ENCODE measurements around the gene ELMOD3. TPM values are rescaled to one million over a fixed set of nuclear protein-coding genes. Genes with fewer than 3 reads are reported as not detected.

The ELMOD3 gene
- polyA plus RNA-seq, 1 donor (not counting 4 experiments of a cell fraction or from before 2014, with no cell fraction given) = 20.1 TPM

DNA sequence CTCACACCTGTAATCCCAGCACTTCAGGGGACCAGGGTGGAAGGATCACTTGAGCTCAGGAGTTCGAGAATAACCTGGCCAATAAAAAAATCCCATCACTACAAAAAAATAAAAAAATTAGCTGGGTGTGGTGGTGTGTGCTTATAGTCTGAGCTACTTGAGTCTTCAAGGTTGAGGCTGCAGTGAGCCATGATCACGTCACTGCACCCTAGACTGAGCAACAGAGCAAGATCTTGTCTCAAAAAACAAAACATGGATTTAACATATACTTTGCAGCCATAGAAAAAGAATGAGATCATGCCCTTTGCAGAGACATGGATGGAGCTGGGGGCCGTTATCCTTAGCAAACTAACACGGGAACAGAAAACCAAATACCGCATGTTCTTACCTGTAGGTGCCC is 86.2 kb downstream of the ELMOD3 start:
- FAIRE-seq = peak; percentile 5

More for the DNA sequence above, 86.2 kb downstream of the ELMOD3 start:
- Histone ChIP-seq H3K36me3 (ENCODE audit: control insufficient read depth in 2 of 2, extremely low read depth in 1 of 2, insufficient read depth in 2 of 2, low read length in 2 of 2) (no peaks in the 10 kb centered on the region), H3K27me3 (ENCODE audit: control insufficient read depth, extremely low read depth, insufficient read depth, low read length) (no peaks in the 10 kb centered on the region), H3K9me3 (ENCODE audit: control insufficient read depth, low read depth, low read length) (no peaks in the 10 kb centered on the region), H3K27ac (ENCODE audit: control insufficient read depth, insufficient read depth, low read length) (no peak overlapping the region), H2AFZ (ENCODE audit: control insufficient read depth, low read length) (no peak overlapping the region), H3K79me2 (ENCODE audit: control insufficient read depth, insufficient read depth, low read length) (no peaks in the 10 kb centered on the region), H3K9ac (ENCODE audit: control insufficient read depth, extremely low read depth, insufficient read depth, low read length) (no peak overlapping the region), H3K4me2 (ENCODE audit: control insufficient read depth, extremely low read depth, insufficient read depth, low read depth, low read length) (no peak overlapping the region), H3K9me1 (ENCODE audit: control insufficient read depth, extremely low read depth, insufficient read depth, low read length) (no peaks in the 10 kb centered on the region), H4K20me1 (ENCODE audit: control insufficient read depth, extremely low read depth, insufficient read depth, low read length) (no peaks in the 10 kb centered on the region), H3K4me1 (ENCODE audit: control insufficient read depth, extremely low read depth, insufficient read depth, low read length) (peaks cover 25% of the 10 kb centered on the region), H3K4me3 (ENCODE audit: control insufficient read depth in 2 of 3, extremely low read depth in 1 of 3, insufficient read depth in 2 of 3, low read depth in 1 of 3, low read length in 3 of 3) (no peak overlapping the region)
- TF ChIP-seq EZH2 (IDR thresholded peaks at IDR 0.05; ENCODE audit: low read length) = no peak
- TF ChIP-seq, protein P1, sequence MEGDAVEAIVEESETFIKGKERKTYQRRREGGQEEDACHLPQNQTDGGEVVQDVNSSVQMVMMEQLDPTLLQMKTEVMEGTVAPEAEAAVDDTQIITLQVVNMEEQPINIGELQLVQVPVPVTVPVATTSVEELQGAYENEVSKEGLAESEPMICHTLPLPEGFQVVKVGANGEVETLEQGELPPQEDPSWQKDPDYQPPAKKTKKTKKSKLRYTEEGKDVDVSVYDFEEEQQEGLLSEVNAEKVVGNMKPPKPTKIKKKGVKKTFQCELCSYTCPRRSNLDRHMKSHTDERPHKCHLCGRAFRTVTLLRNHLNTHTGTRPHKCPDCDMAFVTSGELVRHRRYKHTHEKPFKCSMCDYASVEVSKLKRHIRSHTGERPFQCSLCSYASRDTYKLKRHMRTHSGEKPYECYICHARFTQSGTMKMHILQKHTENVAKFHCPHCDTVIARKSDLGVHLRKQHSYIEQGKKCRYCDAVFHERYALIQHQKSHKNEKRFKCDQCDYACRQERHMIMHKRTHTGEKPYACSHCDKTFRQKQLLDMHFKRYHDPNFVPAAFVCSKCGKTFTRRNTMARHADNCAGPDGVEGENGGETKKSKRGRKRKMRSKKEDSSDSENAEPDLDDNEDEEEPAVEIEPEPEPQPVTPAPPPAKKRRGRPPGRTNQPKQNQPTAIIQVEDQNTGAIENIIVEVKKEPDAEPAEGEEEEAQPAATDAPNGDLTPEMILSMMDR (optimal IDR thresholded peaks at IDR 0.05 in 1 of 3, IDR thresholded peaks at IDR 0.05 in 1 of 3, conservative IDR thresholded peaks at IDR 0.05 in 1 of 3; ENCODE audit: extremely low read depth in 1 of 3, insufficient read depth in 2 of 3, low read length in 3 of 3) = no peak
- dilution Hi-C loops (cut with MboI; ENCODE audit: extremely low pct_ligation_motif_present, low sequenced_read_pairs) = no loop called here
- DNase-seq (ENCODE audit: low read depth, low spot score) = no peak

Small RNAs within 50 kb of the gene (small RNA-seq; reads per million reads assigned to genes)
- 0 reads per million in 3 experiments for gene AC062037.1 (ENCODE audit: insufficient read length in 3 of 3, low read depth in 3 of 3, low replicate concordance in 1 of 3)
- gene AC062037.2 (ENCODE audit: insufficient read length in 3 of 3, low read depth in 3 of 3, low replicate concordance in 1 of 3) = 0 reads per million in 3 experiments
- 0 reads per million in 3 experiments for gene RF00019 (ENCODE audit: insufficient read length in 3 of 3, low read depth in 3 of 3, low replicate concordance in 1 of 3)
- gene RN7SL113P (ENCODE audit: insufficient read length in 3 of 3, low read depth in 3 of 3, low replicate concordance in 1 of 3) = 0 reads per million in 3 experiments

Other genes starting within 250 kb of the ELMOD3 start
- gene TCF7L1, start 221.4 kb upstream of the ELMOD3 start, polyA plus RNA-seq = 0.82 to 2.6 TPM (median 1.0 TPM) in 3 replicates
- 35.4 to 46.9 TPM (median 43.3 TPM) in 3 replicates for gene TGOLN2, start 26.8 kb upstream of the ELMOD3 start, polyA plus RNA-seq
- gene RETSAT, start 241 bp upstream of the ELMOD3 start, polyA plus RNA-seq = 74.0 to 98.8 TPM (median 74.8 TPM) in 3 replicates
- gene CAPG, start 55.6 kb downstream of the ELMOD3 start, polyA plus RNA-seq = 466 to 683 TPM (median 503 TPM) in 3 replicates
- 0.10 to 0.21 TPM in 2 of 3 replicates, not detected in the other for gene SH2D6, start 63.9 kb downstream of the ELMOD3 start, polyA plus RNA-seq
- 304 to 353 TPM (median 304 TPM) in 3 replicates for gene MAT2A, start 184.4 kb downstream of the ELMOD3 start, polyA plus RNA-seq
- 34.3 to 39.1 TPM (median 35.6 TPM) in 3 replicates for gene GGCX, start 206.7 kb downstream of the ELMOD3 start, polyA plus RNA-seq
- 291 to 385 TPM (median 323 TPM) in 3 replicates for gene VAMP8, start 222.8 kb downstream of the ELMOD3 start, polyA plus RNA-seq
- 9.3 to 24.1 TPM (median 11.0 TPM) in 3 replicates for gene VAMP5, start 229.7 kb downstream of the ELMOD3 start, polyA plus RNA-seq
- gene RNF181, start 241.0 kb downstream of the ELMOD3 start, polyA plus RNA-seq = 174 to 336 TPM (median 264 TPM) in 3 replicates
- 7.7 to 13.3 TPM (median 11.8 TPM) in 3 replicates for gene TMEM150A, start 247.9 kb downstream of the ELMOD3 start, polyA plus RNA-seq

All from keratinocyte (primary cell).